Effector memory CD4-positive, alpha-beta T cell (primary cell): ENCODE data around the gene CHKA.

ENCODE experiments used
- DNase-seq, 3 donors: peaks; one replicate each; pipeline ENCODE4 v3.0.0-alpha.2; 2020
- H3K27ac ChIP-seq: 2 replicates; pipeline ENCODE4 v1.7.0; 2013; ENCODE audit warnings: mild to moderate bottlenecking, low read length, moderate library complexity; ENCODE audit not compliant: insufficient read depth, poor library complexity, severe bottlenecking
- H3K27me3 ChIP-seq: replicated peaks from 2 replicates; pipeline ENCODE4 v1.7.0; 2013; ENCODE audit warnings: mild to moderate bottlenecking, low read length; ENCODE audit not compliant: insufficient read depth, control insufficient read depth, poor library complexity, severe bottlenecking
- H3K36me3 ChIP-seq: 2 replicates; pipeline ENCODE4 v1.7.0; 2013; ENCODE audit warnings: mild to moderate bottlenecking, low read length, moderate library complexity; ENCODE audit not compliant: control insufficient read depth, insufficient read depth
- H3K4me1 ChIP-seq: 2 replicates; pipeline ENCODE4 v1.7.0; 2013; ENCODE audit warnings: low read length, mild to moderate bottlenecking; ENCODE audit not compliant: control insufficient read depth, insufficient read depth, poor library complexity, severe bottlenecking
- H3K4me3 ChIP-seq: 2 replicates; pipeline ENCODE4 v1.7.0; 2013; ENCODE audit warnings: low read length, low read depth, mild to moderate bottlenecking; ENCODE audit not compliant: insufficient read depth, poor library complexity, severe bottlenecking
- H3K9me3 ChIP-seq: 2 replicates; pipeline ENCODE4 v1.7.0; 2013; ENCODE audit warnings: mild to moderate bottlenecking, low read length, moderate library complexity; ENCODE audit not compliant: control insufficient read depth

The CHKA gene

GRCh38 chr11:68135161-68135560 lies 14.0 kb upstream of the CHKA start:
- Histone ChIP-seq H3K4me1 (no peaks in the 10 kb centered on the region), H3K9me3 (no peaks in the 10 kb centered on the region), H3K27me3 (no peaks in the 10 kb centered on the region), H3K27ac (no peak overlapping the region), H3K36me3 (no peaks in the 10 kb centered on the region), H3K4me3 (no peak overlapping the region)
- DNase-seq, result no peak

- Histone ChIP-seq H3K27me3 (peaks cover 6% of the 10 kb centered on the region), H3K4me3 (no peak overlapping the region), H3K36me3 (no peaks in the 10 kb centered on the region), H3K9me3 (no peaks in the 10 kb centered on the region), H3K27ac (no peak overlapping the region), H3K4me1 (no peaks in the 10 kb centered on the region)
- no peak for DNase-seq
Observed at GRCh38 chr11:68133761-68134160, 12.6 kb upstream of the CHKA start.

DNA sequence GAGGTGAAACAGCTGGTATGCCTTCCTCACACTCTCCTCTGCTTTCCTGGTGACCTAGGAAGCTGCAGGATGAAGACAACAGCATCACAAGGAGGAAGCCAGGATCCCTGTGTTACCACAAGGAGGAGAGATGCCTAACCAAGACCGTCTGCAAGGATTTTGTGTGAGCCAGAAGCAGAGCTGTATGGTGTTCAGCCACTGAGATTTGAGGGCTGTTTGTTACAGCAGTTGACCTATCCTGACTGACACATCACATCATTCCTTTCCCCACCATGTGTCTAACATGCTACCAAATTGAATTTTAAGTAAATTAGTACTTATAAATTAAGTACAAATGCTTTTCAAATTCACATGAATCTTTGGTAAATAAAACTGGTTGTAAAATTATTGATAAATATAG lies 8.9 kb upstream of the CHKA start:
- no peaks in the 10 kb centered on the region for H3K9me3 ChIP-seq
- H3K27ac ChIP-seq, result no peak overlapping the region
- no peaks in the 10 kb centered on the region for H3K36me3 ChIP-seq
- no peak for DNase-seq
- no peaks in the 10 kb centered on the region for H3K4me1 ChIP-seq
- H3K27me3 ChIP-seq, result peaks cover 10% of the 10 kb centered on the region
- H3K4me3 ChIP-seq, result no peak overlapping the region

GRCh38 chr11:68128682-68129327 lies 7.6 kb upstream of the CHKA start:
- Histone ChIP-seq H3K36me3 (no peaks in the 10 kb centered on the region), H3K9me3 (no peaks in the 10 kb centered on the region), H3K27ac (no peak overlapping the region), H3K27me3 (peaks cover 10% of the 10 kb centered on the region), H3K4me1 (no peaks in the 10 kb centered on the region), H3K4me3 (no peak overlapping the region)
- DNase-seq, result no peak

DNA sequence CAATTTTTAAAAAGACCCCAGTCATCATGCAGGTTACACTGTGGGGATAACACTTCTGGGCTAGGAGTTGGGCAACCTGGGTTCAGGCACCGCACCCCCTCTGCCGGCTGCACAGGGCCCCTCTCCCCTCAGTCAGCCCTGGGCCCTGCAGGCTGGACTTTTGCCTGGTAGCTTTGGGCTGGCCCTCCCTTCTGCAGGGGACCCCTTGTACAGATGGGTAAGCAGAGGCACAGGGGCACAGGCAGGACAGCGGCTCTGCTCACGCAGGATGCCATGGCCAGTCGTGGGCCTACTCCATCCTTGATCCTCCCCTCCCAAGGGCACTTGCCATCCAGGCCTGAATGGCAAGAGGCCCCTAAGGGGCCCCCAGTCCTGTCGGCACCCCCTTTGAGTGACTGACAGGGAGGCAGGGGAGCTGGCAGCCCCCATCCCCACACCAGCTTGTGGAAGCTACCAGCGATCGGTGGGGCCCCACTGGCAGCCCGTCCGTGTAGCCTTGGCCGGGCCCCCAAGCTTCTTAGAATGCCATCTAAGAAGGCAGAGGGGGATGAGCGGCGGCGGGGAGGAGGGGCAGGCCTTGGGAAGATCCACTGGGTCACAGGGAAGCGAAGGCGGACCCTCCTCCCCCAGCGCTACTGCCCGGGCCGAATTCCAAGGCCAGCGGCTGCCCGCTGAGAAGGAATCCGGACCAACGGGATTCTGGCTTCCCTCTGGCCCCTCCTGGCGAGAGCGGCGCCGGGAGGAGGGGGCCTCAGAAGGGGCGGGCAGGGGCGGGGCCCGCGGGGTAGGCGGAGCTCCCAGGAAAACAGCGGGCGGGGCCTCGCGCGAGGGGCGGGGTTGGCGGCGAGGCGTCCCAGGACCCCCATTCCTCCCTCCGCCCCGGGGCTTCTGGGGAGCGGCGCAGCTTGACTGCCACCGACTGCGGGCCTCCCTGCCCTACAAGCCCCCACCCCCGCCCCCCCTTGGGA lies 6.8 kb upstream of the CHKA start:
- Histone ChIP-seq H3K4me1 (no peaks in the 10 kb centered on the region), H3K27ac (no peak overlapping the region), H3K4me3 (no peak overlapping the region), H3K27me3 (peaks cover 10% of the 10 kb centered on the region), H3K36me3 (no peaks in the 10 kb centered on the region), H3K9me3 (no peaks in the 10 kb centered on the region)
- no peak for DNase-seq

GRCh38 chr11:68125164-68125563 lies 4.0 kb upstream of the CHKA start:
- H3K9me3 ChIP-seq, result no peaks in the 10 kb centered on the region
- no peaks in the 10 kb centered on the region for H3K36me3 ChIP-seq
- H3K27me3 ChIP-seq, result peaks cover 10% of the 10 kb centered on the region
- H3K4me3 ChIP-seq, result no peak overlapping the region
- H3K27ac ChIP-seq, result no peak overlapping the region
- DNase-seq, result no peak
- no peaks in the 10 kb centered on the region for H3K4me1 ChIP-seq

GRCh38 chr11:68122936-68123539 lies 1.9 kb upstream of the CHKA start:
- Histone ChIP-seq H3K36me3 (no peaks in the 10 kb centered on the region), H3K4me1 (no peaks in the 10 kb centered on the region), H3K4me3 (no peak overlapping the region), H3K9me3 (no peaks in the 10 kb centered on the region), H3K27me3 (peaks cover 4% of the 10 kb centered on the region), H3K27ac (no peak overlapping the region)
- no peak for DNase-seq

DNA sequence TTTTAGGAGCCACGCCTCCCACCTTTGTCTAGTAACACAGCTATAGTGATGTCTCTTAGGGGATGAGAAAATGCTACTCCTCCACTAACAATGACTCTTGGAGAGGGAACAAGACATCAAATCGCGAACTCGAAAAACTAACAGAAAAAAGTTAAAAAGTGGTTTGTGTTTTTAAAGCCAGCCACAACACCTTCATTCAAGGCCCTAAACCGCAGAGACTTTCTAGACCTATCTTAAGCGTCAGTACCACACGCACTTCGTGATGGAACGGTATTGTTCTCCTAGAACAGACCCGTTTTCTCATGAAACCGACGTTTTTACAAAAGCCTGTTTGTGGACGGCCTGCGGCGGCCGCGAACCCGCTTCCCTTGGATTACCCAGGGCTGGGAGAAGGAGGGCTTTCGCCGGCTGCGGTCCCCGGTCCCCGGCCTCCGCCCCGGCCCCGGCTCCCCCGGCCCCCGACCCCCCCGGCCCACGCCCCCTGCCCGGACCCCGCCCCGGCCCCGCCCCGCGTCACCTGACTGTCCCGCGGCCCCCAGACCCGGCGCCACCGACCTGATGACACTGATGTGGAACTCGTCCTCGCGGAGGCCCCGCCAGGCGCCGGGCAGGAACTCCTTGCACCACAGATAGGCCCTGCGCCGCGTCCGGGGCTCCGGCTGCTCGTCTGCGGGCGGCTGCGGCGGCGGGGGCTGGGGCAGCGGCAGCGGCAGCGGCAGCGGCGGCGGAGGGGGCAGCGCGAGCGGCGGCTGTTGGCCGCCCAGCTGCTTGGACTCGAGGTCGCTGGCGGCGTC lies 718 bp downstream of the CHKA start:
- H3K9me3 ChIP-seq, result no peaks in the 10 kb centered on the region
- DNase-seq, result peak; percentile 18 to 25 (median 19)
- H3K27ac ChIP-seq, result no peak overlapping the region

GRCh38 chr11:68118706-68119448 lies 2.3 kb downstream of the CHKA start:
- Histone ChIP-seq H3K4me3 (no peak overlapping the region), H3K9me3 (no peaks in the 10 kb centered on the region), H3K27ac (no peak overlapping the region), H3K27me3 (no peaks in the 10 kb centered on the region), H3K36me3 (no peaks in the 10 kb centered on the region), H3K4me1 (no peaks in the 10 kb centered on the region)
- DNase-seq, result no peak

More for the DNA sequence above, 718 bp downstream of the CHKA start:
- Histone ChIP-seq H3K36me3 (no peaks in the 10 kb centered on the region), H3K4me1 (no peaks in the 10 kb centered on the region), H3K27me3 (no peaks in the 10 kb centered on the region), H3K4me3 (no peak overlapping the region)
